AG04450 (cell line): ENCODE results near the gene DDX31. TPM values are rescaled to one million over a fixed set of nuclear protein-coding genes. Genes with fewer than 3 reads are reported as not detected.

Experiments
- CTCF ChIA-PET: fragments of 300-600, 350-600 bp; formaldehyde crosslinking; extraction: SDS; loops from one replicate; lab custom pipeline; 2022; ENCODE audit warnings: antibody characterized with exemption, inconsistent platforms; lab: Charles Lee
- POLR2A ChIA-PET: fragments of 350-600 bp; formaldehyde crosslinking; extraction: SDS; loops from one replicate; lab custom pipeline; 2021; ENCODE audit warnings: antibody characterized with exemption, inconsistent platforms; lab: Yijun Ruan, JAX
- DNase-seq: peaks from one replicate; pipeline ENCODE4 v3.0.0-alpha.2; 2011; ENCODE audit warnings: low read depth, low spot score
- H3K27ac ChIP-seq: one replicate; pipeline ENCODE4 v1.5.1; 2012; ENCODE audit warnings: low read depth, low read length, control low read depth
- H3K27me3 ChIP-seq: one replicate; pipeline ENCODE4 v1.6.0; 2012; ENCODE audit warnings: low read length; ENCODE audit not compliant: control insufficient read depth, insufficient read depth
- H3K4me3 ChIP-seq: 2 replicates; pipeline ENCODE4 v1.5.1; 2011; ENCODE audit warnings: mild to moderate bottlenecking, low read depth, low read length, control low read depth
- H3K9me3 ChIP-seq: 2 replicates; pipeline ENCODE4 v1.5.1; 2012; ENCODE audit warnings: low read length; ENCODE audit not compliant: control insufficient read depth, insufficient read depth
- CTCF ChIP-seq: IDR thresholded peaks from 2 replicates; pipeline ENCODE4 v1.5.1; 2011; ENCODE audit warnings: low read depth, low read length, control low read depth, inconsistent platforms
- polyA plus RNA-seq: library from polyadenylated mRNA; depleted of rRNA; stranded (reverse); fragments of >200 nt; gene quantifications from 2 replicates; pipeline ENCODE4 v1.2.3, GENCODE V29; 2011

The DDX31 gene
- polyA plus RNA-seq, 1 experiment: 12.2 TPM

GRCh38 chr9:132548751-132549640 is 120.8 kb downstream of the DDX31 start:
- CTCF ChIA-PET: no interaction called here
- Histone ChIP-seq H3K27ac (no peak overlapping the region), H3K27me3 (peaks cover 28% of the 10 kb centered on the region), H3K9me3 (peaks cover 4% of the 10 kb centered on the region; the same call in 1 of the 2 replicates), H3K4me3 (no peak overlapping the region)
- TF ChIP-seq CTCF: no peak
- POLR2A ChIA-PET: interaction anchor here (0.6 kb wide), 1 partner anchor 139 kb away, joined by 3 read pairs; the partner anchor contains the start of gene CFAP77
- DNase-seq: no peak

- no peak overlapping the region for H3K4me3 ChIP-seq
- TF ChIP-seq CTCF: no peak
- POLR2A ChIA-PET: no interaction called here
- DNase-seq: no peak
- no peak overlapping the region for H3K27ac ChIP-seq
- H3K27me3 ChIP-seq: peaks cover 28% of the 10 kb centered on the region
- CTCF ChIA-PET: no interaction called here
- H3K9me3 ChIP-seq: peaks cover under 1% of the 10 kb centered on the region; the same call in 1 of the 2 replicates
These were observed 121.6 kb downstream of the DDX31 start for GRCh38 chr9:132547976-132548730.

GRCh38 chr9:132547436-132547835 is 122.3 kb downstream of the DDX31 start:
- TF ChIP-seq CTCF: no peak
- Histone ChIP-seq H3K4me3 (no peak overlapping the region), H3K27me3 (peaks cover 30% of the 10 kb centered on the region), H3K27ac (no peak overlapping the region), H3K9me3 (no peaks in the 10 kb centered on the region; the same call in 1 of the 2 replicates)
- DNase-seq: no peak
- ChIA-PET CTCF (no interaction called here), POLR2A (no interaction called here)

- ChIA-PET CTCF (no interaction called here), POLR2A (no interaction called here)
- no peak for DNase-seq
- Histone ChIP-seq H3K27me3 (peaks cover 27% of the 10 kb centered on the region), H3K4me3 (no peak overlapping the region), H3K9me3 (no peaks in the 10 kb centered on the region; the same call in 1 of the 2 replicates), H3K27ac (no peak overlapping the region)
- no peak for TF ChIP-seq CTCF
These were observed 122.7 kb downstream of the DDX31 start for GRCh38 chr9:132547052-132547431.
